DMS153 treated with DMSO at 0.1 percent for 48 hours (cell line): ENCODE data around the gene SMCO2.

Experiments used
- DNase-seq: peaks from one replicate; lab custom pipeline; 2025; ENCODE audit not compliant: unreplicated experiment; lab: John Stamatoyannopoulos, UW

The SMCO2 gene

GRCh38 chr12:27451036-27451825 is 4.7 kb downstream of the SMCO2 start:
- no peak for DNase-seq

- DNase-seq, result no peak
Measured at GRCh38 chr12:27453421-27453820, 6.9 kb downstream of the SMCO2 start.

- DNase-seq, result no peak
Measured at GRCh38 chr12:27455589-27455988, 9.1 kb downstream of the SMCO2 start.

GRCh38 chr12:27456618-27457017 is 10.1 kb downstream of the SMCO2 start:
- no peak for DNase-seq

GRCh38 chr12:27460471-27460978 is 14.0 kb downstream of the SMCO2 start:
- DNase-seq, result no peak

GRCh38 chr12:27462151-27462694 is 15.7 kb downstream of the SMCO2 start:
- DNase-seq, result no peak

- no peak for DNase-seq
Measured at GRCh38 chr12:27462851-27463250, 16.3 kb downstream of the SMCO2 start.

GRCh38 chr12:27463511-27464219 is 17.1 kb downstream of the SMCO2 start:
- DNase-seq, result no peak

- no peak for DNase-seq
Measured at GRCh38 chr12:27464220-27464554, 17.7 kb downstream of the SMCO2 start.

GRCh38 chr12:27467641-27468040 is 21.1 kb downstream of the SMCO2 start:
- DNase-seq, result no peak

GRCh38 chr12:27468241-27468640 is 21.7 kb downstream of the SMCO2 start:
- no peak for DNase-seq

- DNase-seq, result no peak
Measured at GRCh38 chr12:27469176-27469736, 22.7 kb downstream of the SMCO2 start.

GRCh38 chr12:27472604-27473003 is 26.1 kb downstream of the SMCO2 start:
- no peak for DNase-seq

GRCh38 chr12:27474344-27474743 is 27.8 kb downstream of the SMCO2 start:
- DNase-seq, result no peak

GRCh38 chr12:27477049-27477448 is 30.5 kb downstream of the SMCO2 start:
- DNase-seq, result no peak

- no peak for DNase-seq
Measured at GRCh38 chr12:27478949-27479348, 32.4 kb downstream of the SMCO2 start.

GRCh38 chr12:27480016-27480415 is 33.5 kb downstream of the SMCO2 start:
- no peak for DNase-seq

GRCh38 chr12:27486961-27487360 is 40.4 kb downstream of the SMCO2 start:
- no peak for DNase-seq

- DNase-seq, result no peak
Measured at GRCh38 chr12:27488479-27488878, 41.9 kb downstream of the SMCO2 start.

GRCh38 chr12:27491226-27491625 is 44.7 kb downstream of the SMCO2 start:
- no peak for DNase-seq

- DNase-seq, result no peak
Measured at GRCh38 chr12:27493260-27493940, 46.9 kb downstream of the SMCO2 start.
